ENCODE data around the gene PEX11A.

PEX11A gene

GRCh38 chr15:89679212-89679611, 11.3 kb downstream of the PEX11A start, which contains the start of gene PLIN1:
Gene PLIN1 (minus strand): TSS chr15:89679367. CDS start chr15:89677489, 1,878 bp downstream.
- no peak for DNase-seq (ENCODE audit: extremely low spot score, insufficient read length, low read depth)
- no peak for FAIRE-seq

GRCh38 chr15:89677381-89677780, 13.2 kb downstream of the PEX11A start:
- FAIRE-seq: no peak

GRCh38 chr15:89675606-89676005, 14.9 kb downstream of the PEX11A start:
- DNase-seq (ENCODE audit: extremely low spot score, insufficient read length, low read depth) (no peak), FAIRE-seq (no peak)

More at GRCh38 chr15:89677381-89677780, 13.2 kb downstream of the PEX11A start:
- DNase-seq (ENCODE audit: extremely low spot score, insufficient read length, low read depth): no peak

GRCh38 chr15:89674526-89674925, 16.0 kb downstream of the PEX11A start:
- FAIRE-seq: no peak

GRCh38 chr15:89673165-89673512, 17.4 kb downstream of the PEX11A start:
- DNase-seq (ENCODE audit: extremely low spot score, insufficient read length, low read depth) (no peak), FAIRE-seq (no peak)

More at GRCh38 chr15:89674526-89674925, 16.0 kb downstream of the PEX11A start:
- no peak for DNase-seq (ENCODE audit: extremely low spot score, insufficient read length, low read depth)

- no peak for FAIRE-seq
Measured at GRCh38 chr15:89672221-89673164, 18.1 kb downstream of the PEX11A start.

GRCh38 chr15:89671687-89672086, 18.9 kb downstream of the PEX11A start:
- DNase-seq (ENCODE audit: extremely low spot score, insufficient read length, low read depth): no peak
- FAIRE-seq: no peak

More at GRCh38 chr15:89672221-89673164, 18.1 kb downstream of the PEX11A start:
- DNase-seq (ENCODE audit: extremely low spot score, insufficient read length, low read depth): no peak

- FAIRE-seq: no peak
Measured at GRCh38 chr15:89670971-89671560, 19.5 kb downstream of the PEX11A start.

GRCh38 chr15:89669941-89670340, 20.6 kb downstream of the PEX11A start:
- FAIRE-seq (no peak), DNase-seq (ENCODE audit: extremely low spot score, insufficient read length, low read depth) (no peak)

More at GRCh38 chr15:89670971-89671560, 19.5 kb downstream of the PEX11A start:
- DNase-seq (ENCODE audit: extremely low spot score, insufficient read length, low read depth): no peak

GRCh38 chr15:89669309-89669865, 21.2 kb downstream of the PEX11A start:
- FAIRE-seq (no peak), DNase-seq (ENCODE audit: extremely low spot score, insufficient read length, low read depth) (no peak)

- FAIRE-seq (no peak), DNase-seq (ENCODE audit: extremely low spot score, insufficient read length, low read depth) (no peak)
Measured at GRCh38 chr15:89668171-89668570, 22.4 kb downstream of the PEX11A start.

GRCh38 chr15:89667706-89667960, 22.9 kb downstream of the PEX11A start:
- FAIRE-seq (no peak), DNase-seq (ENCODE audit: extremely low spot score, insufficient read length, low read depth) (no peak)

- no peak for DNase-seq (ENCODE audit: extremely low spot score, insufficient read length, low read depth)
- FAIRE-seq: no peak
Measured at GRCh38 chr15:89666858-89667705, 23.5 kb downstream of the PEX11A start.

GRCh38 chr15:89666184-89666857, 24.2 kb downstream of the PEX11A start:
- DNase-seq (ENCODE audit: extremely low spot score, insufficient read length, low read depth) (no peak), FAIRE-seq (no peak)

- DNase-seq (ENCODE audit: extremely low spot score, insufficient read length, low read depth) (no peak), FAIRE-seq (no peak)
Measured at GRCh38 chr15:89665449-89666181, 24.9 kb downstream of the PEX11A start.

- FAIRE-seq: no peak
- no peak for DNase-seq (ENCODE audit: extremely low spot score, insufficient read length, low read depth)
Measured at GRCh38 chr15:89664441-89665350, 25.9 kb downstream of the PEX11A start.

- FAIRE-seq: no peak
Measured at GRCh38 chr15:89662893-89663626, 27.5 kb downstream of the PEX11A start.

More at GRCh38 chr15:89662893-89663626, 27.5 kb downstream of the PEX11A start:
- no peak for DNase-seq (ENCODE audit: extremely low spot score, insufficient read length, low read depth)
